Measurements from ENCODE around the gene CCM2. TPM values are rescaled to one million over a fixed set of nuclear protein-coding genes. Genes with fewer than 3 reads are reported as not detected.
A peak's percentile ranks its signal among the peaks of the same experiment; 100 is the strongest.

The CCM2 gene
- total RNA-seq, 1 experiment from 2014 or later, result 42.5 TPM

DNA sequence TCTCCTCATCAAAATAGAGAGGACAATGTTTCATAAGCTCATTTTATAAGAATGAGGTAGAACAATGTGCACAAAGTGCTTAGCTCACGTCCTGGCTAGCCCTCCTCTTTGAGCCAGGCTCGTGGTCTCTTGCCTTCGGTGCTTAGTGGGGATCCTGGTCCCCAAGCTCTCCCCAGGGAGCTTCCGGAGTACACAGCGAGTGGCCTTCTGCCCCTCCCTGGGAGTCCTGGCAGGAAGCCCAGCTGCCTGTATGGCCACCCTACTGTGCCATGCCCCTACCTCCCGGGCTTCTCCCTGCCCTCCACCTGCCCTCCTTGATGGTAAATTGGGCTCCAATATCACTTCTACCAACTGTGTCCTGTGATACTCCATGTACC, 22.1 kb upstream of the CCM2 start:
- Histone ChIP-seq H3K9me3 (ENCODE audit: low read length) (no peaks in the 10 kb centered on the region), H3K4me2 (ENCODE audit: low read depth, low read length, poor library complexity, severe bottlenecking) (peak overlapping the region; percentile 98), H3K27ac (ENCODE audit: low read length) (peak overlapping the region; percentile 95), H3K36me3 (ENCODE audit: insufficient read depth, low read length) (peaks cover 35% of the 10 kb centered on the region), H4K20me1 (ENCODE audit: insufficient read depth, low read depth, low read length) (peaks cover under 1% of the 10 kb centered on the region; the same call in 1 of the 2 replicates), H3K4me3 (ENCODE audit: low read length) (peak overlapping the region; percentile 87), H3K79me2 (ENCODE audit: low read length) (peaks cover 38% of the 10 kb centered on the region), H3K9me2 (replicated peaks; ENCODE audit: insufficient read depth, low read length) (no peaks in the 10 kb centered on the region), H3K9ac (ENCODE audit: low read length) (peak overlapping the region; percentile 97), H3K4me1 (ENCODE audit: low read length) (peaks cover 70% of the 10 kb centered on the region), H2AFZ (ENCODE audit: low read length) (no peak overlapping the region), H3K27me3 (ENCODE audit: low read length) (no peaks in the 10 kb centered on the region)
- DNase-seq, result peak; percentile 60

DNA sequence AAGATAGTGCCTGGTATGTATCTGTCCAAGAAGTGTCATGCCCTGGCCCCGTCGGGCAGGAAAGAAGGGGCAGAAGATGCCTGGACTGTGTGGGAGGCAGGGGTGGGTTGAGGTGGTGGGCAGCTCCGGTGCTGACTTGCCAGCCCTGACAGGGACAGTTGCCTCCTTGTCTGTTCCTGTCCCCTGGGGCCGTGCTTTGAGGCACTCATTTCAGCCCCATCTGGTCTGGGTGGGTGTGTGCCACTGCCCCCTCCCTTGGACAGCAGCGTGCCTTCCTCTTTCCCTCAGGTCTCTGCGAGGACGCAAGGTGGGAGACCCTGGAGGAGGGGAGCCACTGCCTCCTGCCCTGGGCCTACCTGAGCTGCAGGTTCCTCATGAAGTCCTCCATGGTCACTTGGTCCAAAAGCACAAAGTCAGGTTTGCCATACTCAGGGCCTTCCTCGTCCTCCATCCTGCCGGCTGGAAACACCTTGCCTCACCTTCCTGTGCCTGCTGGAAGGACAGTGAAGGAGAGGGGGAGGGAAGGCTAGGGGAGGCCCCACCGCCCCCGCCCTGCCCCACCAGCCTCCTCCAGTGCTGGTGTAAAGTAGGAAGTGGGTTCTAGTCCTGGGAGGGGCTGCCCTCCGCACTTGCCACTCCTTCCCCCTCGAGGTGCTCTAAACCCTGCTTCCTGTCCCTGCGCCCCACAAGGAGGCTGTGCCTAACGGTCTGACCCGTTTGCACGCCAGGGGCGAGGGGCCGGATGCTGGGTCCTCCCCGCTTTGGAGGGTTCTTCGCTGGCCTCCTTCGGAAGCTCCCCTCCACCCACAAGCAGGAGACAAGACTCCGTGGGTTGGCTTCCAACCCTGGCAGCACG, 21.3 kb upstream of the CCM2 start, which contains the start of gene MYO1G:
MYO1G (minus strand) TSS at position 505 of the 856 bp plus-strand sequence; CDS start at position 451, 54 bp downstream.
- Histone ChIP-seq H3K79me2 (ENCODE audit: low read length) (peaks cover 38% of the 10 kb centered on the region), H3K4me2 (ENCODE audit: low read depth, low read length, poor library complexity, severe bottlenecking) (peak within 1 kb of the TSS; percentile 98), H3K9ac (ENCODE audit: low read length) (peak within 1 kb of the TSS; percentile 97)

DNA sequence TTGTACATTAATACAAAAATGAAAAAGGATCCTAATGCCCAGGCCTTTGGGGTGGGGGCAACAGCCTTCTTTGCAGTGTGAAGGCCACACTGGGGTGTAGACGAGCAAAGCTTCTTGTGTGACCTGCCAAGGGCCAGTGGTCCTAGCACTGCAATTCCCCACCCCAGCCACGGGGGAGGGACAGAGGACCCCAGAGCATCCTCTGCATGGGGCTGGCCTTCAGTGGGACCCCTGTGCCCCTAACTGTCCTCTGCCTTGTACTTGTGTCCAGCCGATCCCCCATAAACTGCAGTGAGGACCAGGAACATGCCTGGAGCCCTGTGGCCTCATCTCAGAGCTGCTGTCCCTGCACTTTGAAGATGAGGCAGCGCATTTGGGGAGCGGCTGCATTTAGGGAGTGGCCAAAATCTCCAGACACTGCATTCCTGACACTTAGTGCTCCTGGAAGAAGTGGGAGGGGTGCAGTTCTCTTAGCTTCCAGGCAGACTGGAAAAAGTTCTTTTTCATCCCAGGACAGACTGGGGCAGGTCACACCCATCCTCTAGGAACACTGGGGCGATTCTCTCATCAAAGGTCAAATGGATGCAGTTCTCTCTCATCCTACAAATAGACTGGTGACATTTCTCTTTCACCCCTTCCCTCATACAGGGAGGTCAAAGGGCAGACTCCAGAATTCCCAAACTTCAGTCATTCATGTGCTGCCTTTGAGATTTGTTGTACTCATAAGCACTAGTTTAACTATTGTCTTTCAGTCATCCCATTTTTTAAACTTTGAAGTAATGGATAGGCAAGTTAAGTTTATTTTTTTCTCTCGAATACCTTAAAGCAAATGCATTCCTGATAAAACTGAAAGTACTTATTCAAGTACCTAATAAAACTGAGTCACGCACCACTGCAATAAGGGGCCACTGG, 20.3 kb upstream of the CCM2 start:
- Histone ChIP-seq H3K9ac (ENCODE audit: low read length) (peak overlapping the region; percentile 97), H4K20me1 (ENCODE audit: insufficient read depth, low read depth, low read length) (peaks cover 18% of the 10 kb centered on the region; the same call in 1 of the 2 replicates), H3K4me3 (ENCODE audit: low read length) (peak overlapping the region; percentile 87), H3K27ac (ENCODE audit: low read length) (peak overlapping the region; percentile 95), H3K79me2 (ENCODE audit: low read length) (peaks cover 38% of the 10 kb centered on the region), H3K4me1 (ENCODE audit: low read length) (peaks cover 88% of the 10 kb centered on the region), H2AFZ (ENCODE audit: low read length) (no peak overlapping the region), H3K27me3 (ENCODE audit: low read length) (no peaks in the 10 kb centered on the region), H3K9me3 (ENCODE audit: low read length) (no peaks in the 10 kb centered on the region), H3K36me3 (ENCODE audit: insufficient read depth, low read length) (peaks cover 46% of the 10 kb centered on the region), H3K4me2 (ENCODE audit: low read depth, low read length, poor library complexity, severe bottlenecking) (peak overlapping the region; percentile 98), H3K9me2 (replicated peaks; ENCODE audit: insufficient read depth, low read length) (no peaks in the 10 kb centered on the region)
- DNase-seq, result peak; percentile 67

More for the DNA sequence above, 21.3 kb upstream of the CCM2 start, which contains the start of gene MYO1G:
- Histone ChIP-seq H3K4me1 (ENCODE audit: low read length) (peaks cover 78% of the 10 kb centered on the region), H3K9me2 (replicated peaks; ENCODE audit: insufficient read depth, low read length) (no peaks in the 10 kb centered on the region), H3K36me3 (ENCODE audit: insufficient read depth, low read length) (peaks cover 43% of the 10 kb centered on the region), H3K4me3 (ENCODE audit: low read length) (peak within 1 kb of the TSS; percentile 87), H3K9me3 (ENCODE audit: low read length) (no peaks in the 10 kb centered on the region), H4K20me1 (ENCODE audit: insufficient read depth, low read depth, low read length) (peaks cover 8% of the 10 kb centered on the region; the same call in 1 of the 2 replicates), H3K27me3 (ENCODE audit: low read length) (no peaks in the 10 kb centered on the region), H2AFZ (ENCODE audit: low read length) (no peak within 1 kb of the TSS), H3K27ac (ENCODE audit: low read length) (peak within 1 kb of the TSS; percentile 95)
- DNase-seq, result peak; percentile 94

DNA sequence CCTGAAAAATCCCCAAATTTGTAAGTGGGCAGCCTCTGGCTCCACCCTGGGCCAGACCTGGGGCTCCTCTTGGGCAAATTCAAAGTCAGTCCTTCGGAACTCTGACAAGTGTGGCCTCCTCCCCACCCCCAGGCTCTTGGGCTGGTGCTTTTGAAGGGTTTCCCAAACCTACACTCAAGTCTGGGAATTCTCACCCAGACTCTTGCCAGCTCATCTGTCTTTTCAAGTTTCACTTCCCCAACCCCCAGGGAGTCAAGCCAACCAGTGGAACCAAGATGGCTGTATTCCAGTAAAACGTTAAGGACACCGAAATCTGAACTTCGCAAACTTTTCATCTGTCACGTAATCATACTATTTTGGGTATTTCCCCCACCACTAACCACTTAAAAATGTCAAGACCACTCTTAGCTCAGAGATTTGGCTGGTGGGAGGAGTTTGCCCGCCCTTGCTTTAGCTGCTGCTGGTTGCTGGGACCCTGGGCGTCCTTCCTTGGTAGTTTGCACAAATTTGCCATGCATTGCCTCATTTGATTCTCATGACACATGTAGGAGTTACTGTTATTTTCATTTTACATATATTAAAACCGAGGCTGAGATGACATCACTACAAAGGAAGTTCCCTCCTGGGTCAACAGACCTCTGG, 19.5 kb upstream of the CCM2 start:
- Histone ChIP-seq H3K4me3 (ENCODE audit: low read length) (peak overlapping the region; percentile 87), H3K4me1 (ENCODE audit: low read length) (peaks cover 96% of the 10 kb centered on the region), H3K36me3 (ENCODE audit: insufficient read depth, low read length) (peaks cover 46% of the 10 kb centered on the region), H3K9me3 (ENCODE audit: low read length) (no peaks in the 10 kb centered on the region), H4K20me1 (ENCODE audit: insufficient read depth, low read depth, low read length) (peaks cover 26% of the 10 kb centered on the region), H3K27ac (ENCODE audit: low read length) (peak overlapping the region; percentile 95), H3K27me3 (ENCODE audit: low read length) (no peaks in the 10 kb centered on the region), H3K79me2 (ENCODE audit: low read length) (peaks cover 46% of the 10 kb centered on the region), H2AFZ (ENCODE audit: low read length) (no peak overlapping the region), H3K4me2 (ENCODE audit: low read depth, low read length, poor library complexity, severe bottlenecking) (peak overlapping the region; percentile 98), H3K9me2 (replicated peaks; ENCODE audit: insufficient read depth, low read length) (no peaks in the 10 kb centered on the region), H3K9ac (ENCODE audit: low read length) (peak overlapping the region; percentile 97)
- peak; percentile 96 for DNase-seq

DNA sequence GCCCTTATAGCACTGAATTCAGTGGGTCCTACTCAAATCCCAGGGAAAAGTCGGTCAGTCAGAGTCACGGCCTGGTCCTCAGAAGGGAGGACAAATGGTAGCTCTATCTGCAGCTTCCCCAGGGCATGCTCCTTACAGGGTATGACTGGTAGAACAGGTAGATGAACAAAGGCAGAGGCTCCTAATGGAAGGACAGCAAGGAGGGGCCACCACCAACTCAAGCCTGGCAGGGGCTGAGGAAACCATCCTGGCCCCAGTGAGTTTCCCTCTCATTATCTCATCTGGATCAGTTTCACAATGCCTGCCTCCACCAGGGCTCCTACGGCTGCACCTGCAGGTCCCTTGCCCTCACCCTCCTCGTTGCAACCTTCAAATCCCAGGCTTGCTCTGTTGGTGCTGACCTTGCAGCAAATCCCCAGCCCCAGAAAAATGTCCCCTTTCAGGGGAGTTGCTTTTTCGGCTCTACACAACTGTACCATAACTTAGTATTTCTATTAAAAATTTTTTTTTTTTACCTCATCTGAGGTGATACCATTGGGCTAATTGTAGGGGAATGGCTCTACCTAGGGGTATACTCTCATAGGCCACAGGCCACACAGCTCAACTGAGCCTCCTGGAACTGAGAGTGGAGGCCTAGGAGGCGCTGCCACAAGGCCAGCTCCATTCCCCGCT, 18.8 kb upstream of the CCM2 start:
- Histone ChIP-seq H3K9me3 (ENCODE audit: low read length) (no peaks in the 10 kb centered on the region), H3K27ac (ENCODE audit: low read length) (peak overlapping the region; percentile 95), H3K4me1 (ENCODE audit: low read length) (peaks cover 95% of the 10 kb centered on the region), H3K4me3 (ENCODE audit: low read length) (peak overlapping the region; percentile 49; the same call in 1 of the 2 replicates), H2AFZ (ENCODE audit: low read length) (no peak overlapping the region), H3K36me3 (ENCODE audit: insufficient read depth, low read length) (peaks cover 46% of the 10 kb centered on the region), H3K79me2 (ENCODE audit: low read length) (peaks cover 47% of the 10 kb centered on the region), H4K20me1 (ENCODE audit: insufficient read depth, low read depth, low read length) (peaks cover 33% of the 10 kb centered on the region), H3K4me2 (ENCODE audit: low read depth, low read length, poor library complexity, severe bottlenecking) (peak overlapping the region; percentile 98), H3K9me2 (replicated peaks; ENCODE audit: insufficient read depth, low read length) (no peaks in the 10 kb centered on the region), H3K9ac (ENCODE audit: low read length) (peak overlapping the region; percentile 62), H3K27me3 (ENCODE audit: low read length) (no peaks in the 10 kb centered on the region)
- peak; percentile 77 for DNase-seq

DNA sequence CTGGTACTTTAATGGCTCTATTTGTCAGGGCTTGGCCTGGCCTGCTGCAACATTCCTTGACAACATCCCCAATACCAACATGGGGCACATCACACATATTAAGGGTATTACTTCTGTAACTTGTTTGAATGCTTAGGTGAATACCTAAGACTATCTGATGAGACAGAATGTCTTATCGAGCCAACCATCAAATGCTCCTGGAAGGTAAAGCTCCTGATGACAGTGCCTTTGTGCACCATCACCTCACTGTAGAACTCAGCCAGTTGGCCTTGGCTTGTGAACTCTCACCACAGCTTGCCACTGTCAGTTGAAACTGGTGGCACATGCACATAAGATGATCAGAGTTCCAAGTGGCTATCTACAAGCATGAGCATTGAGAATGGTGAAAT, 17.5 kb upstream of the CCM2 start:
- Histone ChIP-seq H3K9me3 (ENCODE audit: low read length) (no peaks in the 10 kb centered on the region), H3K9me2 (replicated peaks; ENCODE audit: insufficient read depth, low read length) (no peaks in the 10 kb centered on the region), H4K20me1 (ENCODE audit: insufficient read depth, low read depth, low read length) (peaks cover 34% of the 10 kb centered on the region), H3K9ac (ENCODE audit: low read length) (peak overlapping the region; percentile 14; the same call in 1 of the 2 replicates), H2AFZ (ENCODE audit: low read length) (no peak overlapping the region), H3K4me1 (ENCODE audit: low read length) (peaks cover 89% of the 10 kb centered on the region), H3K4me3 (ENCODE audit: low read length) (no peak overlapping the region; the same call in 1 of the 2 replicates), H3K27ac (ENCODE audit: low read length) (peak overlapping the region; percentile 95), H3K36me3 (ENCODE audit: insufficient read depth, low read length) (peaks cover 39% of the 10 kb centered on the region), H3K27me3 (ENCODE audit: low read length) (no peaks in the 10 kb centered on the region), H3K4me2 (ENCODE audit: low read depth, low read length, poor library complexity, severe bottlenecking) (peak overlapping the region; percentile 93), H3K79me2 (ENCODE audit: low read length) (peaks cover 44% of the 10 kb centered on the region)
- DNase-seq, result peak; percentile 69

DNA sequence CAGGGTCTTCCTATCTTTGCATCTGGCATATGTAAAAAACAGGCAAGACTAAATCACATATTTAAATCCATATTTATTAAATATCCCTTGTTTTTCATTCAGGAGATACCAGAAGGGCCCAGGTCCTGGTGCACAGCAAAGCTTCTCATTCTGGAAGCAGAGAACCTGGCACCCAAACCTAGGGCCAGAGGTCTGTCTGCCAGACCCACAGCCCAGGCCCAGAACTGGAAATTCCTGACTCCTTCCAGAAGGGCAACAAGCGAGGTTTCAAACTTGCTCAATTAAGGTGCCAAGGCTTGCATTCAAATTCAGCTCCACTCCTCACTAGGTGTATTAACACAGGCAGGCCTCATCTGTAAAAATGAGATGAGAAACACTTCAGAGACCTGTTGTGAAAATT, 17.0 kb upstream of the CCM2 start:
- peaks cover 39% of the 10 kb centered on the region for H3K36me3 ChIP-seq (ENCODE audit: insufficient read depth, low read length)

More for the DNA sequence above, 17.0 kb upstream of the CCM2 start:
- peak overlapping the region; percentile 95 for H3K27ac ChIP-seq (ENCODE audit: low read length)
- H3K9ac ChIP-seq (ENCODE audit: low read length), result peak overlapping the region; percentile 14; the same call in 1 of the 2 replicates
- peaks cover 88% of the 10 kb centered on the region for H3K4me1 ChIP-seq (ENCODE audit: low read length)
- H4K20me1 ChIP-seq (ENCODE audit: insufficient read depth, low read depth, low read length), result peaks cover 34% of the 10 kb centered on the region
- H3K79me2 ChIP-seq (ENCODE audit: low read length), result peaks cover 39% of the 10 kb centered on the region
- peak overlapping the region; percentile 93 for H3K4me2 ChIP-seq (ENCODE audit: low read depth, low read length, poor library complexity, severe bottlenecking)
- no peak overlapping the region; the same call in 1 of the 2 replicates for H3K4me3 ChIP-seq (ENCODE audit: low read length)
- H3K9me3 ChIP-seq (ENCODE audit: low read length), result no peaks in the 10 kb centered on the region
- H2AFZ ChIP-seq (ENCODE audit: low read length), result no peak overlapping the region
- no peaks in the 10 kb centered on the region for H3K27me3 ChIP-seq (ENCODE audit: low read length)
- no peak for DNase-seq
- no peaks in the 10 kb centered on the region for H3K9me2 ChIP-seq (replicated peaks; ENCODE audit: insufficient read depth, low read length)

Data from Karpas-422 (cell line).